ENCODE measurements around the gene HES5.

GRCh38 chr1:2534687-2535441 lies 4.8 kb upstream of the HES5 start:
- TF ChIP-seq JUN (IDR thresholded peaks at IDR 0.05; ENCODE audit: borderline replicate concordance, insufficient read depth, insufficient read length, low read depth) (no peak), EZH2 (IDR thresholded peaks at IDR 0.05; ENCODE audit: borderline replicate concordance, low read depth, low read length, severe bottlenecking) (no peak)

Data from endothelial cell of umbilical vein (primary cell).